ENCODE measurements around the gene CRLF1.
A peak's percentile ranks its signal among the peaks of the same experiment; 100 is the strongest.
"Not testable (repeated sequence)": the region's sequence is repeated elsewhere in the genome, so short reads cannot be mapped to it uniquely, and the experiment has no call there.

The CRLF1 gene

DNA sequence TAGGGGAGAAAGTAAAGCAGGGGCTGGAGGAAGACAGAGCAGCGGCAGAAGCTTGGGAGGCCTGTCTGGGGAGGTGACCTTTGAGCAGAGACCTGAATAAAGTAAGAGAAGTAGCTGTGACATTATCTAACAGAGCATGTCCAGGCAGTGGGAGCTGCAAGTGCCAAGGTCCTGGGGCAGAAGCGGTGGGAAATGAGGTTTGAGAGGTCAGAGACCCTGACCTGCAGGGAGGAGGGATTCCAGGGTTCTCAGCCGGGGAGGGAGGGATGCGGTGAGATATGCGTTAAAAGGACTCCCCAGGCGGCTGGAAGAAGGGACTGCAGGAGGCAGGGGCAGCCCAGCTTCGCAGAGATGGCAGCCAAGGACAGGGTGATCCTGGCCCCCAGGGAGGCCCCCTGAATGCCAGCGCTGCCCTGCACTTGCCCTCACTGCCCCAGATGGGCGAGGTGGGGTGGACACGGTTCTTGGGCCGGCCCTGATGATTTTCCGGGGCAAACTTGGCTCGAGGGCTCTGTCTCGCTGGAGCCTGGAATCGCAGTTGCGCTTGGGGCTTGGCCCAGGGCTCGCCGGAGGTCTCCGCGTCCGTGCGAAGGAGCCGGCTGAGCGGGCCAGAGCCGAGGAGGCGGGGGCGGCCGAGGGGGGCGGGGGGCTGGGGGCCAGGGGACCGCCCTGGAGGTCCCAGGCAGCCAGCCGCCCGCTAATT is 3.2 kb downstream of the CRLF1 start:
- TF ChIP-seq ZFX (IDR thresholded peaks at IDR 0.05; ENCODE audit: borderline replicate concordance): no peak
- peak; percentile 18; the same call in 1 of the 2 replicates for TF ChIP-seq CTCF (IDR thresholded peaks at IDR 0.05)

GRCh38 chr19:18601875-18602274 is 4.7 kb downstream of the CRLF1 start:
- no peak overlapping the region for H3K27ac ChIP-seq
- TF ChIP-seq CTCF (IDR thresholded peaks at IDR 0.05): no peak
- TF ChIP-seq ZFX (IDR thresholded peaks at IDR 0.05; ENCODE audit: borderline replicate concordance): no peak

More for the DNA sequence above, 3.2 kb downstream of the CRLF1 start:
- H3K27ac ChIP-seq: no peak overlapping the region

- H3K27ac ChIP-seq: not testable (repeated sequence)
These were observed 5.8 kb downstream of the CRLF1 start for GRCh38 chr19:18600692-18601397.

DNA sequence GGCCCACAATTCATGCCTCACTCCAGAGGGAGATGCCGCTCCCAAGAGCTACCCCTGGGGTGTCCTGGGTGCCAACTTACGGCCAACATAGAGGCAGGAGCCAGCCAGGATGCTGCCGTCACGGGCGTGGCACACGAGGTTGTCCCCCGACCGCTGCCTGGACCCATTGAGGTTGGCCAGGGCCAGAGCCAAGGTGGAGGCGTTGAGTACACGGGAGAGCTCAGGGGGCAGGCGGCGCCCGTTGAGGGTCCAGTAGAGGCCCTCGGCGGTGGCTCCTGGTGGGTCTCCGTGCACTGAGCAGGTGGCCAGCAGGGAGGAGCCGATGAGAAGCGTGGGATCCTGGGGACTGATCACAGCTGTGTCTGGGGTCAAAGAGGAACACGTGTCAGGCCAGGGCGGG is 7.1 kb downstream of the CRLF1 start:
- H3K27ac ChIP-seq: no peak overlapping the region
- no peak for TF ChIP-seq CTCF (IDR thresholded peaks at IDR 0.05)
- TF ChIP-seq ZFX (IDR thresholded peaks at IDR 0.05; ENCODE audit: borderline replicate concordance): no peak

DNA sequence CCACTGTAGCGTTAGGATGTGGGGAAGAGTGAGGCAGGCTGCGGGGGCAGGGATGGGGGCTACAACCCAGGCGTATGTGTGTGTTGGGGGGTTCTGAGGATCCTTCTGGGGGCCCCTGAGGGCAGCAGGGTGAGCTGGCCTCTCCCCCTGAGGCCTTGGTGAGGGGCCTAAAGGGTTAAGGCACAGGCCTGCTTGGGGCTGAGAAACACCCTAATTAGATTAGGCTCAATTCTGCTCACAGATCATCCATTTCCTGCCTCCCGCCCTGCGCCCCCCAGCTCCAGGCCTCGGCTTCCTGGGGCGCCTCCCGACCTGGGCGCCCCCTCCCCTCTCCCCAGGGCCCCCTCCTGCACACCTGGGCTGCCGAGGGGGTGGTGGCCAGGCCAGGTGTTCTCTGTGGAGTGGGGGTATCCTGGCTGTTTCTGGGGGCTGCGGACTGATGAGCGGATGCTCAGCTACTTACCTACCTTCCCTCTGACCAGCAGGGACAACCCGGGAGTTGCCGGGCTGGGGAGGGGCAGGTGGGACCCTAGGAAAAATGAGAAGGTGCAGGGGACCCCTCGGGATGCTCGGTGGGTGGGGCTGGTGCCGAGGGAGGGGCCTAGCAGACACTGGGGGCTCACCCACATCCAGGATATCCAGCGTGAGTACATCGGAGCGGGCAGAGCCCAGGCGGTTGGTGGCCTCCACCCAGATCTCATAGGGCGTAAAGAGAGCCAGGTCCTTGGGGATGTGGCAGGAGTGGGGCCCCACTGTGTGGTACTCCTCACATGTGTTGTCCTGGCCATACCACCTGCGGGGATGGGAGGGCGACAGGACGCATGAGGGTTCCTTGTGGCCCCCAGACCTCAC is 8.6 kb downstream of the CRLF1 start:
- H3K27ac ChIP-seq: no peak overlapping the region
- TF ChIP-seq ZFX (IDR thresholded peaks at IDR 0.05; ENCODE audit: borderline replicate concordance) (no peak), CTCF (IDR thresholded peaks at IDR 0.05) (no peak)

DNA sequence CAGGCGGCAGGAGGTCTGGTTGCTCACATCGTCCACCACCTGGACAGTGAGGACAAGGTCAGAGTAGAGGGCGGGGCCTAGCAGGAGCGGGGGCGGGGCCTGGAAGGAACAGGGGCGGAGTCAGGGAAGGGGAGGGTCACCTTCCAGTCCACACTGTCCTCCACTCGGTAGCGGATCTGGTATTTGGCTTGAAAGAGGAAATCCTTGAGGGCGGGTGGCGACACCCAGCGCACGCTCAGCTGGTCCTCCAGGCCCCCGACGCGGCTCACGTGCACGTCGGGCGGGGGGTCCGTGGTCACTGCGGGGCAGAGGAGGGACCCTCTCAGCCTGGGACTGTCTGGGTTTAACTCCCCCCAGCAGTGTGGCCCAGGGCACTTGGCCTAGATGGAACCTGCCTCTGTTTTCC is 9.8 kb downstream of the CRLF1 start:
- TF ChIP-seq ZFX (IDR thresholded peaks at IDR 0.05; ENCODE audit: borderline replicate concordance) (no peak), CTCF (IDR thresholded peaks at IDR 0.05) (peak; percentile 20)
- H3K27ac ChIP-seq: peak overlapping the region; percentile 44

DNA sequence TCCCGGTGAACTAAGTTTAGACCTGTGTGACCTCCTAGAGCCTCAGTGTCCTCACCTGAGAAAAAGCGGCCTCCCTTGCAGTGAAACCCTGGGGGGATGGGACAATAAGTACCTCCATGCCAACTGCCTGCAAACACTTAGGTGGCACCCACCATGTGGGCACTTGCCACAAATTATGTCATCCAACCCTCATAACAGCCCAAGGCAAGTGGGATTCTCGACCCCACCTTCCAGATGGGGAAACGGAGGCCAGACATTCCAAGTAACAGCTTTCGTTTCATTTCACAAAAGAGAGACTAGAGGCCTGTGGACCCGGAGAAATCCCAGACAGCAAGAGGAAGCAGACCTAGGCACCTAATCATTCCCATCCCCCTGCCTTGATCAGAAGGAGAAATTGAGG is 11.1 kb downstream of the CRLF1 start:
- TF ChIP-seq CTCF (IDR thresholded peaks at IDR 0.05) (no peak), ZFX (IDR thresholded peaks at IDR 0.05; ENCODE audit: borderline replicate concordance) (no peak)
- H3K27ac ChIP-seq: no peak overlapping the region

Data from 22Rv1 (cell line).